NCI-H446 (cell line): ENCODE measurements around the gene WDR47.
"Not testable (repeated sequence)": the region's sequence is repeated elsewhere in the genome, so short reads cannot be mapped to it uniquely, and the experiment has no call there.

ENCODE experiments used
- DNase-seq, 2 experiments: peaks; one replicate each; lab custom pipeline; 2025; lab: John Stamatoyannopoulos, UW

The WDR47 gene

DNA sequence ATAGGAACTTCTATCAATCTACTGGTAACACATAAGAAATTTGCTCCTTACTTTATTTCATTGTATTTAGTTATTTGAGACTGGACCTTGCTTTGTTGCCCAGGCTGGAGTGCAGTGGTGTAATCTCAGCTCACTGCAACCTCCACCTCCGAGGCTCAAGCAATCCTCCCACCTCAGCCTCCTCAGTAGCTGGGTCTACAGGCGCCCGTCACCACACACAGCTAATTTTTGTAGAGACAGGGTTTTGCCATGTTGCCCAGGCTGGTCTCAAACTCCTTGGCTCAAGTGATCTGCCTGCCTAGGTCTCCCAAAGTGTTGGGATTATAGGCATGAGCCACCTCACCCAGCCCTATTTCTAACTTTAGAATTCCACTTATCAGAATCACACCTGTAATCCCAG, 10.2 kb upstream of the WDR47 start:
- not testable (repeated sequence) for DNase-seq

DNA sequence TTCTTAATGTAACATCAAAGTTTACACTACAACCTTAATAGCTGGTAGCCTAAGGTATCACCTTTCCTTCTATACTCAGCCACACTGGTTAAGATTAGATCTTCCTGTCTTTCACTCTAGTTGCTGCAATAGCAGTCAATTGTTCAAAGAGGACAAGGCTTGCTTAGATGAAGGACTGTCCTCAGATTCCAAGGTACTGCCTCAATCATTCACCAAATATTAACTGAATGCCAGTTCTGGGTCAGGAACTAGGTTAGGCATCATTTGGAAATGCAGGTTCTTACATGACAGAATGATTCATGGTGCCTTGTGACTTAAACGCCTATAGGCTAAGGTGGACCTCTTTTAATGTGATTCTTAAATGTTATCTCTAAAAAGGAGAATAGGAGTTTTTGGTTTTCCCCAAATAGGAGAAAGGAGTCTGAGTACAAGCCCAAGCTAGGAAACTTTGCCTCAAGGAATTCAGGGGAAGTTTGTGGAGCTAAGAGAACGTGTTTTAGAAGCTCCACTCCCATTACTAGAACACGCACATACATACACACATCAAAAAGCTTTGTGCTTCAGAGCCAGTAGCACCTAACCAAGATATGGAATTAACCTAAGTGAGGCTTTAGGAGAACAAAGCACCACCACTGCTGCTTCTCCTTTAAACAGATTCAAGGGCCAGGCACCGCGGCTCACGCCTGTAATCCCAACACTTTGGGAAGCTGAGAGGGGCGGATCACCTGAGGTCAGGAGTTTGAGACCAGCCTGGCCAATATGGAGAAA, 8.5 kb upstream of the WDR47 start:
- DNase-seq, result no peak

DNA sequence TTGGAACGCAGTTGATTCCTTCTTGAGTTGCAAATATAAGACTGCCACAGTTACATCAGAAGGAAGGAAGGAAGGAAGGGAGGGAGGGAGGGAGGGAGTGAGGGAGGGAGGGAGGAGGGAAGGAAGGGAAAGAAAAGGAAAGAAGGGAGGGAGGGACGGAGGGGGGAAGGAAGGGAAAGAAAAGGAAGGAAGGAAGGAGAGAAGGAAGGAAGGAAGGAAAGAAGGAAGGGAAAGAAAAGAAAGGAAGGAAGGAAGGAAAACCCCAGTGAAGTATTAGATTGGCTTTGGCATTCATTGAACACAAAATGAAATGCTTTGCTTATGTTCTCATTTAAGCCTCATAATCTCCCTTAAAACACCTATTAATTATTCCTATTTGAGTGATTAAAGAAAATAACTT, 6.4 kb upstream of the WDR47 start:
- DNase-seq, result no peak

DNA sequence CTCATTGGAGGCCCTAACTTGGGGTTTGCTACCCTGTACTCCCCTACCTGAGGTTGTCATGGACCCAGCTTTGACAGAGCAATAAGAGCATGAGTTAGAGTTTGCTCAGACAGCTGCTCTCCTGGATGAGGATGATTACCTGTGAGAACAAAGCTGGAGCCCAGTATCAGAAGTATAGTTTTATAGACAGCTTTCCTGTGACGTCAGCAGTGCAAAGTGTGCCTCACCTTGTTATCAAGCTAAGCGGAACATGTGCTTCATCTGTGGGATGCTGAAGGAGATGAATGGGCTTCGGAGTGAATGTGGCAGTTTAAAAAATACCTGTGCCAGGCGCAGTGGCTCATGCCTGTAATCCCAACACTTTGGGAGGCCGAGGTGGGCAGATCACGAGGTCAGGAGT, 5.4 kb upstream of the WDR47 start:
- DNase-seq, result no peak

DNA sequence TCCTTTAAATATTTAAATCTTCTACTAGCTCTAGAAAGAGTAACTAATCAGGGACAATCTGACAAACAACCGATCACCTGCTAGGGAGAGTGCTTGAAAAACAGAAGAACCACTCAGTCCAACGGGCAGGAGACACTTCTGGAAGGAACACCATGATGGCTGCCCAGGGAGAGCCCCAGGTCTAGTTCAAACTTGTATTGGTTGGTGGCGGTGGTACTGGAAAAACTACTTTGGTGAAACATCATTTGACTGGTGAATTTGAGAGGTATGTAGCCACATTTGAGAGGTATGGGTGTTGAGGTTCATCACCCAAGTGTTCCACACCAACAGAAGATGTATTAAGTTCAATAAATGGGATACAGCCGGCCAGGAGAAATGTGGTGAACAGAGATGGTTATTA, 4.8 kb upstream of the WDR47 start:
- no peak for DNase-seq

DNA sequence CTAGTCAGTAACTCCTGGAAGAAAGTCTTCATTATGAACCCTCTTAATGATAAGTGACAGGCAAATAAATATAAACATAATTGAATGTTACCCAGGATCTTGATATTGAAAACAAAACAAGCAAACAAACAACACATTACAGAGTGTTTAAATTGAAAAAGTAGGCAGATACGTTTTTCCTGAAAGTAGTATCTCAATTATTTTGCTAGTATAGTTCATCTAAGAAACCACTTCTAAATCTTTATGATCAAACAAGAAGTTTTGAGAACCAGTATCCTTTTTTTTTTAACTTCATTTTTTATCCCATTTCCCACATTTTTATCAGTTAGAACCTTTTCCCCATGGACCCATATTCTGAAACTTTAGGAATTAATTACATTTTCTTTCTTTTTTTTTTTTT, 3.7 kb upstream of the WDR47 start:
- no peak for DNase-seq

DNA sequence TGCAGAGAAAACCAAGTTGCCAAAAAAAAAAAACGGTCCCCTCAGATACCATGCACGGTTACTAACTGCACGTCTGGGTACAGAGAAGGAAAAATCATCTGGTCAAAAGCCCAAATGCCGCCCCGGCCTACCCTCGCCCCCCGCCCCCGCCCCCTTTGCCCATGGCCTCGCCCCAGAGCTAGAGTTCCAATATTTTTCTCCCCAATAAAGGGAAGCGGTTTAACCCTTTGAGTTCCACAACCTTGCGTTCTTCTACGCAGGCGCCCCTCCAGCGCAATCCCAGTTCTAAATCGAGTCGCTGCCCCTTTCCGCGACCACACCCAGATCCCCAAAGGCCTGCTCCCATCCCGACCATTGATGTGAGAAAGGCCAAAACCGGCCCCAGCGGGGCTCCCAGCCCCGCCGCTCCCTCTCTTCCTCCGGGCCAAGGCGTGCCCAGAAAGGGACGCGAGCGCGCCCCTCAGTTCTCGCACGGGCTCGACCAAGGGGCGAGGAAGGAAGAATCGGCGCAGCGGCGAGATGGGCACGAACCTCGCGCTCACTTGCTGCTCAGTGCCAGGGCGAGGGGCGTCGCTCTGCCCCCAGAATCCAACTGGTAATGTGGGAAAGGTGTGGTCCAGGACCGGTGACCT, 797 bp downstream of the WDR47 start:
- DNase-seq, result peak in 1 of 2 experiments; percentile 41

DNA sequence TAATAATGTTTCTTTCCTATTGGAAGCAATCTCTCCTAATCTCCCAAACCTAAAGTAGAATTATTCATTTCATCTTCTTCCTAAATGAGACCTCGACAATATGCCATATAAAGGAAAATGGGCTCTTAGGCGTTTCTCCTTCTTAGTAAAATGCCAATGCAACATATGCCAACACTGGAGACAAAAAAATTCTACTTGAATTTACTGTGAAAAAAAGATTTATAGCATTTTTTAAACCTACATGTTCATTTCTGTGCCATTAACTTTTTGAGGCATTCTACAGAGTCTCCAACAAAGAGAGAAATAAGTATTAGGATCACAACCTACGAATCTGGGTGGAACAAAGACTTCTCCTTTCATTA, 1.3 kb downstream of the WDR47 start:
- DNase-seq, result no peak

DNA sequence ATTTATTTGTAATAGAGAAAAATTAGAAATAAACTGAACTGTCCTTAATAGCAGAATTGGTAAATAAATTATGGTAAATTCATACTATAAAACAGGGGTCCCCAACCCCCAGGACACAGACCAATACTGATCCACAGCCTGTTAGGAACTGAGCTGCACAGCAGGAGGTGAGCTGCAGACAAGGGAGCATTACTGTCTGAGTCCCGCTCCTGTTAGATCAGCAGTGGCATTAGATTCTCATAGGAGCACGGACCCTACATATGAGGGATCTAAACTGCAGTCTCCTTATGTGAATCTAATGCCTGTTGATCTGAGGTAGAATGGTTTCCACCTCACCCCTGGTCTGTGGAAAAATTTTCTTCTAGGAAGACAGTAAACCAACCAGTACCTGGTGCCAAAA, 7.5 kb downstream of the WDR47 start:
- DNase-seq, result no peak

DNA sequence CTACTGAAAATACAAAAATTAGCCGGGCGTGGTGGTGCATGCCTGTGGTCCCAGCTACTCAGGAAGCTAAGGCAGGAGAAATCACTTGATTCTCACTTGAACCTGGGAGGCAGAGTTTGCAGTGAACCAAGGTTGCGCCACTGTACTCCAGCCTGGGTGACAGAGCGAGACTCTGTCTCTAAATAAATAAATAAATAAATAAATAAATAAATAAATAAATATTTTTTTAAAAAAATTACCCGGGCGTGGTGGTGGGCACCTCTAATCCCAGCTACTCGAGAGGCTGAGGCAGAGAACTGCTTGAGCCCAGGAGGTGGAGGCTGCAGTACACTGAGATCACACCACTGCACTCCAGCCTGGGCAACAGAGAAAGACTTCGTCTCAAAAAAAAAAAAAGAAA, 12.4 kb downstream of the WDR47 start:
- not testable (repeated sequence) for DNase-seq

DNA sequence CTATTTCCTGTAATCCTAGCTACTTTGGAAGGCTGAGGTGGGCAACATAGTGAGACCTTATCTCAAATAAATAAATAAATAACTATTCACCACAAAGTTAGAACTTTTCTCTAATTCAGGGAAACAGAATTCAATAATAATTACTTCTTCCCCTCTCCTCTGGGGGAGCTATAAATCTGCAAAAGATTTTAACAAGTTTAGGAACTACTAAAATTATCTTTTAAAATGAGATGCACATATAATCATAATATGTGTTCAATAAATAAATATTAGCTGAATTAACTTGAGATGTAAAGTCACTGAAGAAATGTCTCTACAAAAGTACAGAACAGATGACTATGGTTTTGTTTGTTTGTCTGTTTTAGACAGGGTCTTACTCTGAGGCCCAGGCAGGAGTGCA, 14.1 kb downstream of the WDR47 start:
- no peak for DNase-seq

DNA sequence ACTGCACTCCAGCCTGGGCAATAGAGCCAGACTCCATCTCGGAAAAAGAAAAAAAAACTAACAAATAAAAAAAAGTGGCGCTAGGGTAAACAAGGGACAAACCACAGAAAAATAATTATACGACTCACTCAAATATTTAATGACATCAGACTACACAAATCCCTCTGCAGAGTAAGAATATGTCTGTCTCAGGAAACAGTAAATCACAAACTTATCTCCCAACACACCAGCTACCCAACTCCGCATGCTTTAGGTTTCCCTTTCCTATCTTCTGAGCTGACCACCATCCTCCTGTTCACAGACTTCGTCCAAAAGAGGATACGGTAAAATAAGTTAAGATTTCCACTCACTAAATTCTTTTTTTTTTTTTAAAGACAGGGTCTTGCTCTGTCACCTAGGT, 16.2 kb downstream of the WDR47 start:
- no peak for DNase-seq

DNA sequence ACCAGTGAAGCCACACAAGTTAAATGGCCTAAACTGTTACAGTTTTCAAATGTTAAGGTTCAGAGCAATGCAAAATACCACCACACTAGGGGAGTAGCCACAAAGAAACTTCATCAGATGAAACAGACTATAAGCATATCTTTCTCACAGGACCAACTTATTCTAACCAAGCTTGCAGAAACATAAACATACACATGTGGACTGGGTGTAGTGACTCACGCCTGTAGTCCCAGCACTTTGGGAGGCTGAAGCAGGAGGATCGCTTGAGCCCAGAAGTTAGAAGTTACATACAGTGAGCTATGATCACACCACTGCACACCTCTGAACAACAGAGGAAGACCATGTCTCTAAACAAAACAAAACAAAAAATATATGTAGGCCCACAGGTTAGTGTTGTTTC, 17.3 kb downstream of the WDR47 start:
- no peak for DNase-seq

DNA sequence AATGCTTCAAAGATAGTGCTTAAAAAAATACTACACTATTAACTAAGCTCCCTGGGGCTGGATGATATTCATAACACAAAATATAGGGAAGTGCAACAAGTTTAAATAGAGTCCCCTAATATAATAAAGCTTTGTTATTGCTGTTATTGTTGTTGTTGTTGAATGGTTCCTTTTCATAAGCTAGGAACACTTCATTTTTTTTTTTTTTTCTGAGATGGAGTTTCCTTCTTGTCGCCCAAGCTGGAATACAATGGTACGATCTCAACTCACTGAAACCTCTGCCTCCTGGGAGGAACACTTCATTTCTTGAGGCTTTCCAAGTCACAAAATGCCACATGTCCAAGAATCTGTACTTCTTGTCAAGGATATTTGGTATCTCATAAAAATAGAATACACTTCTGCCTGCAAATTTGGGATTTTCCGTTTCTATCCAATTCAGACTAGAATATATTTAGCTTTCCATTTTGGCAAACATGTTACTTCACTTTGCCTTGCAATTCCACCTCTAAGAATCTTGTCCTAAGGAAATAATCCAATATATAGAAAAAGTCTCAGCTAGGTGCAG, 21.1 kb downstream of the WDR47 start:
- no peak for DNase-seq

DNA sequence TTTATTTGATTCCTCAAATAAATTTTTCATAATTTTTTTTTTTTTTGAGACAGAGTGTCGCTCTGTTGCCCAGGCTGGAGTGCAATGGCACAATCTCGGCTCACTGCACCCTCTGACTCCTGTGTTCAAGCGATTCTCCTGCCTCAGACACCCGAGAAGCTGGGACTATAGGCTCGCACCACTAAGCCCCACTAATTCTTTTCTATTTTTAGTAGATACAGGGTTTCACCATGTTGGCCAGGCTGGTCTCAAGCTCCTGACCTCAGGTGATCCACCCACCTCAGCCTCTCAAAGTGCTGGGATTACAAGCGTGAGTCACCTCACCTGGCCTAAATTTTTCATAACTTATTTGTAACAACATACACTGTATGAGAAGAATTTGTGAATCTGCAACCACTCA, 24.2 kb downstream of the WDR47 start:
- DNase-seq, result not testable (repeated sequence)

DNA sequence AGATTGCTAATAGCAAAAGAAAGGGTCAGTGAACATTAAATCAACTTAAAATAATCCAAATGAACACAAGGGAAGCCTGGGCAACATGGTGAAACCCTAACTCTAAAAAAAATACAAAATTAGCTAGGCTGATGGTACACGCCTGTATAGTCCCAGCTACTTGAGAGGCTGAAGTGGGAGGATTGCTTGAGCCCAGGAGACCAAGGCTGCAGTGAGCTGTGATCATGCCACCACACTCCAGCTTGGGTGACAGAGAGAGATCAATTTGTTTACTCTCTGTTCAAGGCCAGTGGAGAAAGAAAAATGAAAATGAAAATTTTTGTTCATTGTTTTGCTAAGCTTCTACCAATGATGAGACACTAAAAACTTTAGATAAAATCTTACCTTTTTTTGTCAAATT, 24.8 kb downstream of the WDR47 start:
- DNase-seq, result no peak

DNA sequence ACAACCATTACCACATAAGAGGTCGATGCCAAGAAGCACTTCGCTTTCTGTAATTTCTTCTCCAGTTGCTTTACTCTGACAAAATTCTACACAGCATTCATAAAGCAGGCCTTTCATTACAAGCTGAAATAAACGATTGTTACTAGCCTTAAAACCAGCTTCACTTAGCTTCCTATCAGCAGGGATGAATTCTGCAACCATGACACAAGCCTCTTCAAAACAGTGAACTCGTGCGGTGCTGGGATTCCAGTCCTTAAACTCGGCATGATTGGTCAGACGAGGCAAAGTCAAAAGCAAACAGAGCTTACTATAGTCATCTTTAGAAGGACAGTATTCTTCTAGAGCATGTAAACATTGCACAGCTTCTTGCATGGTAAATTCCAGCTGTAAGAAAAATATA, 30.6 kb downstream of the WDR47 start:
- DNase-seq, result no peak

DNA sequence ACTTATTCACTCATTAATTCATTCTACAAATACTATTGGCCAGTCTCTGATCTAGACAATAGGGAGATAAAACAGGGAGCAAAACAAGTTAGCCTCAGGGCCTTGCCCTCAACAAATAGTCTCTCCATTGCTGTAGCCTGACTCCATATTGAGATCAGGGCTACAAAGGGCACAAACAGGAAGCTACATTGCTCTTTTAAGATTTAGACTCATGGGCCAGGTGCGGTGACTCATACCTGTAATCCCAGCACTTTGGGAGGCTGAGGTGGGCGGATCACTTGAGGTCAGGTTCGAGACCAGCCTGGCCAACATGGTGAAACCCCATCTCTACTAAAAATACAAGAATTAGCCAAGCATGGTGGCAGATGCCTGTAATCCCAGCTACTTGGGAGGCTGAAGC, 45.3 kb downstream of the WDR47 start:
- DNase-seq, result not testable (repeated sequence)

DNA sequence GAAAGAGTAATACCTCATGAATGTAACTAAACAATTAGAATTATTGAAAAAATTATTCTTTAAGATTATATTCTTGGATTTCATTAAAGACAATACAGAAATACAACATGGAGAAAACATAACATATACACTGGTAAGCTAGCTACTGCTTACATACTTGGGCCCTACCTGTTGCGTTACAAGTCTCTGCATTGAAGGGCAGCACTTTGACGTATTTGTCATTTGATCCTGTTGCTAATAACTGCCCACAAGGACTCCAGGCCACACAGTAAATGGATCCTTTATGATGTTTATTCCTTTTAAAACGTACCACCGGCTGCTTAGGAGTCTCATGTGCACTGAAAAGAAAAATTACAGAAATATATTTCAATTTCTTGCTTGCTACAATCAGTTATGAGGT, 58.8 kb downstream of the WDR47 start:
- no peak for DNase-seq

DNA sequence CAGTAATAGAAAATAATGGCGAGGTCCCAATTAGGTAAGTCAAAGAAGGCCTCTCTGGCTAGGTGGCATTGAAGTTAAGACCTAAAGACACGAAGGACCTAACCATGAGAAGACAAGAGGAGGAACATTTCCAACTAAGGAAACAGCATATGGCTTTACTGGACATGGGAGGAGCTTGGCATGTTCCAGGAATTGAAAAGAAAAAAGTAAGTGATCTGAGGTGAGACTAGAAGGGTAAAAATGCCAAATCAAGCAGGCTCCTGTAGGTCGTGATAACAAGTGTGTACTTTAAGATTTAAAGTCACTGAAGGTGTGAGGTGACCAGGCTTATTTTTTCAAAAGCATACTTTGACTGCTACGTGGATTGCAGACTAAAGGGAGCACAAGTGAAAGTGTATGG, 65.2 kb downstream of the WDR47 start:
- no peak for DNase-seq

DNA sequence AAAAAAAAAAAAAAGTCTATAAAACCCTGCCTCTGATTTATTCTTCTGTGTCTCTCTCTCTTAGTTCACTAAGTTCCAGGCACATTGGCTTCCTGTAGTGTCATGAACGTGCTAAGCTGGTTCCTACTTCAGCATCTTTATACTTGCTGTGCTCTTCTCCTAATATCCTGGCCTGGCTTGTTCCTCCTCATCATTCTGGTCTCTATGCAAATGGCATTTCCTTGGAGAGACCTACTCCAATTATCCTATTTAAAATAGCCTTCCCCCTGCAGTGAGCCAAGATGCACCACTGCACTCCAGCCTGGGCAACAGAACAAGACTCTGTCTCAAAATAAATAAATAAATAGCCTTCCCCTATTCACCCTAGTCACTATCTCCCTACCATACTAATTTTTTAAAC, 69.0 kb downstream of the WDR47 start:
- no peak for DNase-seq

DNA sequence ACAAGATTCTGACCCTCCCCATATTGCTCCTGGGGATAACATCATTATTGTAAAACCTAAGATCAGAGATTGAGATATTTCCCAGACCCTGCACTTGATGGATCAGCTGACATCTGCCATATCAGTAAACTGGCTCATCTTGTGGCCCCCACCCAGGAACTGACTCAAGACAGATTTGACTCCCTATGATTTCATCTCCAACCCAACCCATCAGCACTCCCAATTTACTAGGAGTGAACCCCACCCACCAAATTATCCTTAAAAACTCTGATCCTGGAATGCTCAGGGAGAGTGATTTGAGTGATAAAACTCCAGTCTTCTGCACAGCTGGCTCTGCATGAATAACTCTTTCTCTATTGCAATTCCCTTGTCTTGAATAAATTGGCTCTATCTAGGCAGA, 72.6 kb downstream of the WDR47 start:
- DNase-seq, result no peak

DNA sequence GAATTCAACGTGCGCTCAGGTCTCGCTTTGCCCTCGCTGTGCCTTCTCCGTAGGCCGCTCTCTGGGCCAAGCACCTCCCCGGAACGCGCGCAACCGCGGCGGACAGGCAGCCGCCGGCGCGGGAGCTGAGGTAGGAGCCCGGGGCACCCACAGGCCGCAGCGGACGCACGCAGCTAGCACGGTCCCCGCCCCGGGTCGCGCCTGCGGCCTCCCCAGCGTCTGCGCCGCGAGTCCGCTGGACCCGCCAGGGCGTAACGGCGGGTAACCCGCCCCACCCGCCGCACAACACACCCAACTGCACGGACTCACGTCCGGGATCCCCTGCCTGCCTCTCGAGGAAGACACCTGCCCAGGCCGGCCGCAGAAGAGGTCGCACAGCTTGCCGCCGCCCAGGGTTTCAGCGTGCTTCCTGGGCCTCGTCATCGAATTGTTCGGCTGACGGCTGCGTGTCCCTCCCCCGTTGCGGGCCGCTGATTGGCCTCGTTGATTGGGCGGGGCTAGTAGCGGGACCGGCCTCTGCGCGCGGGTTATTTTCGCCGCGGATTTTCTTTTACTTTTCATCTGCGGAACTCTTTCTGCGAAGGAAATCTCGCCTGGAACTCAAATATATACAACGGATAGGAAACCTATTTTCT, 78.7 kb downstream of the WDR47 start, which contains the start of gene CLCC1:
CLCC1 (minus strand) TSS at position 433 of the 635 bp plus-strand sequence. CDS start 13,047 bp downstream, outside the sequence.
- DNase-seq, result peak; percentile 89 to 94
